SK-N-SH treated with all-trans-retinoic acid at 6 μM for 48 hours (cell line): ENCODE data around the gene GRAMD4.

Experiments
- ATAC-seq: fragments of 200-7000 bp; cut with Tn5 transposase; 3 replicates; pipeline ENCODE4 v1.9.1; 2020; ENCODE audit warnings: mild to moderate bottlenecking, moderate library complexity
- ARNTL ChIP-seq: fragments of 450-650 bp; formaldehyde crosslinking; IDR thresholded peaks from 2 replicates; pipeline ENCODE4 v1.5.0; 2020; ENCODE audit warnings: low read depth, mild to moderate bottlenecking, moderate library complexity, borderline replicate concordance
- BACH2 ChIP-seq: fragments of 250-450 bp; sonication (Bioruptor Pico); IDR thresholded peaks from 2 replicates; pipeline ENCODE4 v1.9.0; 2021; ENCODE audit warnings: mild to moderate bottlenecking, borderline replicate concordance
- CREB5 ChIP-seq: fragments of 250-450 bp; sonication (Bioruptor Pico); IDR thresholded peaks from 2 replicates; pipeline ENCODE4 v1.5.1; 2020; ENCODE audit warnings: low read depth, mild to moderate bottlenecking, moderate library complexity
- CSDC2 ChIP-seq: fragments of 250-450 bp; sonication (Bioruptor Pico); IDR thresholded peaks from 2 replicates; pipeline ENCODE4 v1.5.0; 2020; ENCODE audit warnings: mild to moderate bottlenecking, moderate library complexity
- ESRRG ChIP-seq: fragments of 250-450 bp; sonication (Bioruptor Pico); IDR thresholded peaks from 2 replicates; pipeline ENCODE4 v1.6.1; 2021; ENCODE audit warnings: mild to moderate bottlenecking
- GLIS3 ChIP-seq: fragments of 250-450 bp; sonication (Bioruptor Pico); IDR thresholded peaks from 2 replicates; pipeline ENCODE4 v1.5.0; 2020; ENCODE audit warnings: mild to moderate bottlenecking, moderate library complexity
- OSR1 ChIP-seq: fragments of 250-450 bp; sonication (Bioruptor Pico); IDR thresholded peaks from 2 replicates; pipeline ENCODE4 v1.8.0; 2022; ENCODE audit warnings: moderate library complexity, mild to moderate bottlenecking, inconsistent platforms
- PATZ1 ChIP-seq: fragments of 250-450 bp; sonication (Bioruptor Pico); IDR thresholded peaks from 2 replicates; pipeline ENCODE4 v1.8.0; 2020; ENCODE audit warnings: mild to moderate bottlenecking, moderate library complexity, borderline replicate concordance
- POU6F1 ChIP-seq: fragments of 250-450 bp; sonication (Bioruptor Pico); IDR thresholded peaks from 2 replicates; pipeline ENCODE4 v1.8.0; 2021; ENCODE audit warnings: low read depth, mild to moderate bottlenecking, moderate library complexity, borderline replicate concordance
- PPARA ChIP-seq: fragments of 250-450 bp; sonication (Bioruptor Pico); IDR thresholded peaks from 2 replicates; pipeline ENCODE4 v1.5.0; 2020; ENCODE audit warnings: mild to moderate bottlenecking, borderline replicate concordance
- RARB ChIP-seq: fragments of 250-450 bp; sonication (Bioruptor Pico); IDR thresholded peaks from 2 replicates; pipeline ENCODE4 v1.8.0; 2021; ENCODE audit warnings: mild to moderate bottlenecking, moderate library complexity
- SNAI2 ChIP-seq: fragments of 250-450 bp; sonication (Bioruptor Pico); IDR thresholded peaks from 2 replicates; pipeline ENCODE4 v1.5.0; 2020; ENCODE audit warnings: mild to moderate bottlenecking, moderate library complexity
- TCF4 ChIP-seq: fragments of 250-450 bp; sonication (Bioruptor Pico); IDR thresholded peaks from 2 replicates; pipeline ENCODE4 v1.8.0; 2021; ENCODE audit warnings: mild to moderate bottlenecking, moderate library complexity, borderline replicate concordance
- TOX ChIP-seq: fragments of 250-450 bp; sonication (Bioruptor Pico); IDR thresholded peaks from 2 replicates; pipeline ENCODE4 v1.8.0; 2021; ENCODE audit warnings: mild to moderate bottlenecking, moderate library complexity, borderline replicate concordance
- TSHZ2 ChIP-seq: fragments of 250-450 bp; sonication (Bioruptor Pico); IDR thresholded peaks from 2 replicates; pipeline ENCODE4 v1.5.0; 2020; ENCODE audit warnings: mild to moderate bottlenecking, moderate library complexity
- ZC3H10 ChIP-seq: fragments of 250-450 bp; sonication (Bioruptor Pico); IDR thresholded peaks from 2 replicates; pipeline ENCODE4 v1.5.1; 2021; ENCODE audit warnings: mild to moderate bottlenecking, moderate library complexity
- ZFP3 ChIP-seq: fragments of 250-450 bp; sonication (Bioruptor Pico); IDR thresholded peaks from 2 replicates; pipeline ENCODE4 v1.5.0; 2020; ENCODE audit warnings: mild to moderate bottlenecking, moderate library complexity
- ZFP30 ChIP-seq: fragments of 450-650 bp; formaldehyde crosslinking; IDR thresholded peaks from 2 replicates; pipeline ENCODE4 v1.5.0; 2022; ENCODE audit warnings: mild to moderate bottlenecking, moderate library complexity
- ZNF565 ChIP-seq: fragments of 450-650 bp; formaldehyde crosslinking; conservative IDR thresholded peaks from 2 replicates; pipeline ENCODE4 v1.5.0; 2020; ENCODE audit warnings: low read depth, mild to moderate bottlenecking, moderate library complexity
- ZNF70 ChIP-seq: fragments of 450-650 bp; formaldehyde crosslinking; IDR thresholded peaks from 2 replicates; pipeline ENCODE4 v1.5.0; 2020; ENCODE audit warnings: mild to moderate bottlenecking, moderate library complexity

Gene GRAMD4

GRCh38 chr22:46703996-46704370 is 83.8 kb downstream of the GRAMD4 start (continued):
- TF ChIP-seq RARB (CRISPR knock-in tag) (no peak), ZNF70 (CRISPR knock-in tag) (no peak), ZC3H10 (no peak), TOX (CRISPR knock-in tag) (no peak), GLIS3 (CRISPR knock-in tag) (no peak)

- ATAC-seq, result no peak
- TF ChIP-seq BACH2 (no peak), PPARA (CRISPR knock-in tag) (no peak), CSDC2 (no peak), OSR1 (no peak), TOX (CRISPR knock-in tag) (no peak), RARB (CRISPR knock-in tag) (no peak), ESRRG (no peak), ZNF565 (CRISPR knock-in tag) (no peak), SNAI2 (CRISPR knock-in tag) (no peak), ZFP30 (CRISPR knock-in tag) (no peak), ZNF70 (CRISPR knock-in tag) (no peak), ZC3H10 (no peak), CREB5 (CRISPR knock-in tag) (no peak), ZFP3 (no peak), GLIS3 (CRISPR knock-in tag) (no peak)
Observed at GRCh38 chr22:46706060-46706459, 85.9 kb downstream of the GRAMD4 start.

- no peak for TF ChIP-seq TOX (CRISPR knock-in tag)
- no peak for TF ChIP-seq TCF4
- TF ChIP-seq CSDC2, result no peak
- TF ChIP-seq GLIS3 (CRISPR knock-in tag), result no peak
- no peak for TF ChIP-seq PPARA (CRISPR knock-in tag)
- no peak for TF ChIP-seq ZFP30 (CRISPR knock-in tag)
- no peak for TF ChIP-seq PATZ1 (CRISPR knock-in tag)
- TF ChIP-seq RARB (CRISPR knock-in tag), result no peak
- no peak for TF ChIP-seq ZNF70 (CRISPR knock-in tag)
- TF ChIP-seq ZC3H10, result no peak
- TF ChIP-seq POU6F1, result no peak
- no peak for TF ChIP-seq TSHZ2
- TF ChIP-seq BACH2, result no peak
- ATAC-seq, result no peak
Observed at GRCh38 chr22:46707305-46707704, 87.1 kb downstream of the GRAMD4 start.

- ATAC-seq, result no peak
- TF ChIP-seq POU6F1, result no peak
- no peak for TF ChIP-seq OSR1
- no peak for TF ChIP-seq RARB (CRISPR knock-in tag)
- no peak for TF ChIP-seq ARNTL (CRISPR knock-in tag)
- TF ChIP-seq PATZ1 (CRISPR knock-in tag), result no peak
- TF ChIP-seq ZFP30 (CRISPR knock-in tag), result no peak
- TF ChIP-seq SNAI2 (CRISPR knock-in tag), result no peak
- TF ChIP-seq ZC3H10, result no peak
- no peak for TF ChIP-seq TSHZ2
Observed at GRCh38 chr22:46707827-46708570, 87.8 kb downstream of the GRAMD4 start.
